Activated CD4-positive, alpha-beta T cell treated with anti-CD3 and anti-CD28 coated beads for 24 hours (primary cell): ENCODE data around the gene CDH5.

Experiments
- DNase-seq, 2 donors: peaks; one replicate each; pipeline ENCODE4 v3.0.0-alpha.2; 2020; ENCODE audit warnings: low read depth in 2 of 2

The CDH5 gene

DNA sequence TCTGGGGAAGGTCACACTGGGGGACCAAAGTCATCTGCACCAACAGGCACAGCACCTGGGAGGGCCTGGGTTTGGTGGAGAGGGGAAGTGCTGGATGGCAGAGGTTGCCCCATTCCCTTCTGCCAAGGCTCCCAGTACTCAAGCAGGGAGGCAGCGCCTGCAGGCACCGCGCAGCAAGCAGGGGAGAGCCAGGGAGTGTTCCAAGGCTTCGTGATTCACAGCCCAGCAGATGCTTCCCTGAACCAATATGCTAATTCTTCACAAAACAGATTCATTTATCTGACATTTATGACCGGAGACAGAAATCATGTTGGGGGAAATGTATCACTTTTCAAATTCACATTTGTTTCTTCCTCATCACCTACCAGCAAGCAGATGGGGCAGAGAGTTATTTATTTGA lies 13.4 kb upstream of the CDH5 start:
- no peak for DNase-seq

DNA sequence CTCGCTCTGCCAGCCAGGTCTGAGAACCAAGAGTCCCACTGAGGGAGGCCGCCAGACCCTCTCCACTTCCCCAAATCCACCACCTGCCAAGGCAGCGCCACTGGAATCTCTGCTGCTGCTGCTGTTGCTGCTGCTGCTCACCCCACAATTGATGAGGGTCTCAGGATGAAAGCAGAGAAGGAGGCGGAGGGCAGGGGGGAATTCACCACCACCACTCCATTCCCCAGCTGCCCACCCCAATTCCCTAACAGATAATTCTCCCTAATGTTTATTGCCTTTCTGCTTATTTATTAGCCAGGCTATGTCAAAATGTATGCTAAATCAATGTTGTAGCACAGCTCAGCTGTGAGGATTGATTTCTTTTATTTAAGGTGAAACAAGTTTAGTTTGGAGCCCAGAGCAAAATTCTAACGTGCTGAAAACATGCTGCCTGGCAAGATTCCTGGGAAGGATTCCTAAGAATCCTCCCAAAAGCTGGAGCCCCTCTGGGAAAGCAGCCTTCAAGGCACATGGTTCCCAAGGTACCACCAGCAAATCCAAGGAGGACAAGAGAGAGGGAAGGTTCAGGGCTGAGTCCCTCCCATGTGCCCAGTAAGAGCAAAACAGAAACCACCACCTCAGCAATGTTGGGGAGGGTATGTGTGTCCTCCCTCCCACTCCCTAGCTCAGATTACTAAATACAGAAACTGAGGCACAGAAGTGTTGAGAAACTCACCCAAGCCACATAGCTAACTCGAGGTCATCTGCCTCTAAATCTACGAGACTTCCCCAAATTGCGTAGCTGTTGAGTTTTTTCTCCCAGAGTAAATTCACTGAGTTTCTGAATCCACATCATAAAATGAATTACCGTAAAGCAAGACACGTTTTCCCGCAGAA lies 12.2 kb upstream of the CDH5 start:
- DNase-seq: no peak

DNA sequence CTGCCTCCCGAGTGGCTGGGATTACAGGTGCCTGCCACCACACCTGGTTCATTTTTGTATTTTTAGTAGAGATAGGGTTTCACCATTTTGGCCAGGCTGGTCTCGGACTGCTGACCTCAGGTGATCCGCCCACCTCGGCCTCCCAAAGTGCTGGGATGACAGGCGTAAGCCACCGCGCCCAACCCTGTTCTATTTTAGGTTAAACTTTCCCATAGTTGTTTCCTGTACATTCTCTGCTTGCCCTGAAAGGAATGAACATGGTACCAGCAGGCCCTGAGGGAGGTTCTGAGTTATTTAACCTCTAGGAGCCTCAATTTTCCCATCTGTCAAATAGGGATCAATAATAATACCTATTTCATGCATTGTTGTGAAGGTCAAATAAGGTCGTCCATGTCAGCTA lies 11.0 kb upstream of the CDH5 start:
- no peak for DNase-seq

DNA sequence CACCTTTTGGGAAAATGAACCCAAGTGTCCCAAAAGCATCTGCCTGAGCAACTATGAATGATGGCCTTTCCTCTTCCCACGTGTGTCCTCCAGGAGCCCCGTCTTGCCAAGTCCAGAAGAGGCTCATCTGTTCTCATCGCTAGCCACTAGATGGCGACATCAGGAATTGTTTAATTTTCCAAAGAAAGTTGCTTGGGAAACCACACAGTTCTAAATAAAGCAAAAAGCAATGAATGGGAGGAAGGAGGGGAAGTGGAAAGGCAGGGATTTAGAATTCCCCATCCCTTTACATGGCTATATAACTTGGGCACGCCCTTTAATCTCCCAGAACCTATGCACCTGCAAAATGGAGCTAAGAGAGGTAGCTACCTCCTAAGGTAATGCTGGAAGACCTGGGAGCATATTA lies 9.0 kb upstream of the CDH5 start:
- DNase-seq: no peak

DNA sequence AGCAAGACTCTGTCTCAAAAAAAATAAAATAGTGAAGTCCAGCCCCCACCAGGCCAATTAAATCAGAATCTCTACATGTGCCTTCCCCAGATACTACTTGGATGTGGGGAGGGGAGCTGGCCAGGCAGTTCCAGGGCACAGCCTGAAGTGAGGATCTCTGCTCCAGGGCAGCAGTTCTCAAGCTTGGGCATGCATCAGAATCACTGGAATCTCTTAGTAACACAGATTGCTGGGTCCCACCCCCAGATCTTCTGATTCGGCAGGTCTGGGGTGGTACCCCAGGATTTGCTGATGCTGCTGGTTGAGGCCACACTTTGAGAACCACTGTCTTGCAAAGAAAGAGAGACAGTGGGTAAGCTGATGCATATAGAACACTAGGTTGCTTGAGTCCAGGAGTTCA lies 8.3 kb upstream of the CDH5 start:
- no peak for DNase-seq

DNA sequence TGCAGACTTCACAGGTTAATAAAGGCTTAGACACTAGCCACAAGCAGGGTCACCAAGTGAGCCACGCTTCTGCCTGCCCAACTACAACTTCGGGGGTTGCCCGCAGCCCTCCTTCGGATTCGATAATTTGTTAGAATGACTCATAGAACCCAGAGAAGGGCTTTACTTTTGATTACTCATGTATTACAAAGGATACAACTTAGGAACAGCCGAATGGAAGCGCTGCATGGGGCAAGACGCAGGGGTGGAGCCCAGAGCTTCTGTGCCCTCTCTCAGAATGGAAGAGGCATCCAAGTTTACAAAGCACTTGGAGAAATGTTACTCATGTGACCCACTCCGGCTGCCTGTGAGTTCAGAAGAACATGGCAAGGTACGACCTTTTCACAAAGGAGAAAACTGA lies 7.5 kb upstream of the CDH5 start:
- DNase-seq: no peak

DNA sequence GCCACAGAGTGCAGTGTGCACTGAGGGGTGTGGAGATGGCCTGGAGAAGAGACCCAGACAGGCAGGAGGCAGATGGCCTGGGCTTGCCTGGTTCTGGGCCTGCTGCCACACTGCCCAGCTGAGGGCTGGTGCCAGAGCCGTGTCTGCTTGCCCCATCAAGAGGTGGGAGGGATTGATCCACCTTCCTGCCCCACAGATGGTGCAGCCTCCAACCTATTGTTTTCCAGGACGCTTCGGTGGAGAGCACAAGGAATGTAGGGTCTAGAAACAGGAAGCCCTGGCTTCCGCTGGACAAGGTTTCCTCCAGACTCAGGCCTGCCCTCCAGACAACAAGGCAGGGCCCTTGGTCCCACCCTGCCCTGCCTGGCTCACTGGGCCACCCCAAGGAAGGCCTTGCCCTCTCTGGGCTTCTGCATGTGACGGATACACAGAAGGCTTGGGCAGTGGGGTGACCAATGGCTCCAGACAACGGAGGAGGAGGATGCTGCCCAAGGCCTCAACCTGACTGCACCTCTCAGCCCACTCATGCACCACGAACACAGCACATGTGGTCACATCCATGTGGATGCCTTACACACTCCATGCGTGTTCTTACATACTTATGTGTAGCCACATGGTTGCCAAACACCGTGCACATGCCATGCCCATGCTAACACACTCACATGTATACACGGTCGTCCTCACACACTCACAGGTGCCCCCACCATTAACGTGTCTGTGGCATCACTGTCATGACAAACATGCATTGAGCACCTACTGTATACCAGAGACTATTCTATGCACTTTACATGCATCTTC lies 6.5 kb upstream of the CDH5 start:
- no peak for DNase-seq

DNA sequence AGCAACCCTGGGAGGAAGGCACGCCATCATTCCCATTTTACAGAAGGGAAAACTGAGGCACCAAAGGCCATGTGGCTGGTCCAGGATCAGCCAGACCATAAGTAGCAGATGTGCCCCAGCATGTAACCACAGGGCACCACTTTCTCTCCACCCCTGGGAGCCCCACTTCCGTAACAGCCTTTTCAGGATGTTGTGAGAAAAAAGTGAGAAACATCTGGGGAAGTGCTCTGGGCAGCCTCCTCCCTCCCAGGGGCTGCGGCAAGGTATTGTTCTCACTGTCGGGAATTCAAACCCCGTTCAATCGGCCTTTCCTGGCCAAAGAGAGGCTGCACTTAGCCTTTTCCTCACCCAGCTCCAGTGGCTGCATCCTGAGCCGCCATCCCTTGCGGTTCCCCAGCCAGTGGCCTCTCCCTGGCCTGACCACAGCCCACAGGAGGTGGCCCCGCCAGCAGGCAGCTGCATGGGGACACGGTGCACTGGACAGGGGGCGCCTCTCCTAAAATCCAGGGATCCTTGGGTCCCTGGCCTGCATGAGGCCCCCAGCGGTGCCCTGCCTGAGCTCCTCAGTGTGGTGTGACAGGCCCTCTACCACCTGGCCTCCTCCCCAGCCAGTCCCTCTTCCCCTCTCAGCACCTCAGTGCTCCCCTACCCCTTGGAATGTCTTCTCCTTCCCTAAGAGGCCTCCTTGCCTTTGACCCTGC lies 5.7 kb upstream of the CDH5 start:
- DNase-seq: no peak

DNA sequence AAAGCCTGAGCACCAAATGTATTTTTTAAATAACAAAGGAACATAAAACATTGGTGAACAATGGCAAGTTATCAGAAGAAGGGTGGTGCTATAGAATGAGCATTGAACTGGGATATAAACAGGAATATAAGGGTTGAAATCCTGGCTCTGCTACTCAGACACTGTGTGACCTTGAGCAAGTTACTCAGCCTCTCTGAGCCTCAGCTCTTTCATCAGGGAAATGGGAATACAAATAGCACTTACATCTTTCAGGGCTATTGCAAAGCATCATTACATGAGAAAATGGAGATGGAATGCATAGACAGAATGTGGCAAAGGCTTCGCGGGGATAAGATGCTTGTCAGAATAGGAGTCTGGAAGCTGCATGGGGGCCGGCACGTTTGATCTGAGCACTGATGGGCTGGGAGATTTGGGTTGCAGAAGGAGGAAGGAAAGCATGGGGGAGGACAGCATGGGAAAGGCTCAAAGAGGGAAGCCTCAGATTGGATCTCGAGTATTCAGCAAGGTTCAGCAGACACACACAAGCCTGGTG lies 4.8 kb upstream of the CDH5 start:
- DNase-seq: no peak

DNA sequence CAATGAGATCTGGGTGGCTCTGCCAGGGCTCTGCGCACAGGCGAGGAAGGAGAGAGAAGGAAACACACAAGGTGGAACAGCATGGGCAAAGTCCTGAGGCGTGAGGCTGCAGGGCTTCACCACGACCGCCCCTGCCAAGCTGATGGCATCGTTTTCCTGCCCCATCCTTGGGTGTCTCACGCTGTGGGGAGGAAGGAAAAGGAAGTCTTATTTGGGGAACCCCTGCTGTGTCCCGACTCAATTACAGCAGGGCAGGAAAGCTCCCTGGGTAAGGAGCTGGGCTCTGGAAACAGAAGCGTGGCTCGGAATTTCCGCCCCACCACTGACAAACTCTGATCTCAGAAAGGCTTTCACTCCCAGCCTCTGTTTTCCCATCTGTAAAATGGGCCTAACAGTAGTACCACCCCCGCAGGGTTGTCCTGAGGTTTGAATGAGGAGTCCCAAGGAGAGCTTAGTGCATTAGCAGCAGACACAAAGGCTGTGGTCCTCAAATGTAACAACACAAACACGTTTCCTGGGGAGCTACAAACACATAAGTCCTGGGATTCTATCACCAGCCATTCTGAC lies 3.2 kb upstream of the CDH5 start:
- DNase-seq: no peak

DNA sequence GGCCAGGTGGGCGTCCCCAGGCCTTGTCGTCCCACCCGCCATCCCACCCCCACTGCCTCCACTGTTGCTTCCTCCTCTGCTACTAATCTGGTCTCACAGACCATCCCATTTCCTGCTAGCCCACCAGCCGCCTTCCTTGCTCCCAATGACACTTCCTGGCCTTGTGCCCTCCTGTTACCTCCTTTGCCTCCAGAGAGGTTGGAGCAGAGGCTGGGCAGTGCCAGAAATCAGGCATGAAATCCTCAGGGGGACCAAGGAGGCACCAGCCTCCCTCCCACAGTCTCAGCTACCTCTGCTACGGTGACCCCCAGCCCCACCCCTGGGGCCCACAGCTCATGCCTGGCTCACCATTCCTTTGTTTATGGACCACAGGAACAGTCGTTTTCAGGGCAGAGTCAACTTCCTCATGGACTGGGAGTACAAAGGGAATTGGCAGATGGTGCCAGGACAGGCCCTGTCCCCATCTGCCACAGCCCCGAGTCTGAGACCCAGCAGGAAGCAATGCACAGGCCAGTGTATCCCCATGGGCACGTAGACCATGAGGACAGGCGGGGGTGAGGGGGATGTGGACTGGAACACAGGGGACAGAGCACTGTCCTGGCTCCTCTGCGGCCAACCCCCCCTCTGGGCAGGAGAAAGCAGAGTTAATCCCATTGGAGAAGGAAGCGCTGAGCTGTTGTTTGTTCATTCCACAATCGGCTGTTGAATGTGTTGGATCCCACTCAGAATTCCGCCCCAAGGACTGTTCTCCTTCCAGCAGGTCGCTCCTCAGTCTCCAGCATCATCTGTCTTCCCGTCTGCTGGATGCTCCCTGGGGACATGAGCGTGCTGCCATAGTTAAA lies 2.2 kb upstream of the CDH5 start:
- DNase-seq: no peak

DNA sequence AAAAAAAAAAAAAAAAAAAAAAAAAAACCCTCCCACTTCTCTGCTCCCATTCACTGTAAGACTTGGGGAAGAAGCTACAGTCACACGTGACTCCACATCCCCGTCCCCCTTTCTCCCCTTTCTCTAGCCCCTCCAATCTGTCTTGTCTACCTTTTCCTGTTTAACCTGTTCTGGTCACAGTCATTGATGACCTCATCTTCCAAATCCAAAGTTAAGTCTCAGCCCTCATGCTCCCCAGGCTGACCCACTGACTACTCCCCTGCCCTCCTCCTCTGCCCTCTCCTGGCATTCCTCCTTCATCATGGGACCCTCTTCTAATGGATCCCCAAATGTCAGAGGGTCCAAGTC lies 1.6 kb upstream of the CDH5 start:
- DNase-seq: no peak

DNA sequence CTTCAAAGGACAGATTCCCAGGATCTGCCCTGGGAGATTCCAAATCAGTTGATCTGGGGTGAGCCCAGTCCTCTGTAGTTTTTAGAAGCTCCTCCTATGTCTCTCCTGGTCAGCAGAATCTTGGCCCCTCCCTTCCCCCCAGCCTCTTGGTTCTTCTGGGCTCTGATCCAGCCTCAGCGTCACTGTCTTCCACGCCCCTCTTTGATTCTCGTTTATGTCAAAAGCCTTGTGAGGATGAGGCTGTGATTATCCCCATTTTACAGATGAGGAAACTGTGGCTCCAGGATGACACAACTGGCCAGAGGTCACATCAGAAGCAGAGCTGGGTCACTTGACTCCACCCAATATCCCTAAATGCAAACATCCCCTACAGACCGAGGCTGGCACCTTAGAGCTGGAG lies 840 bp upstream of the CDH5 start:
- no peak for DNase-seq

DNA sequence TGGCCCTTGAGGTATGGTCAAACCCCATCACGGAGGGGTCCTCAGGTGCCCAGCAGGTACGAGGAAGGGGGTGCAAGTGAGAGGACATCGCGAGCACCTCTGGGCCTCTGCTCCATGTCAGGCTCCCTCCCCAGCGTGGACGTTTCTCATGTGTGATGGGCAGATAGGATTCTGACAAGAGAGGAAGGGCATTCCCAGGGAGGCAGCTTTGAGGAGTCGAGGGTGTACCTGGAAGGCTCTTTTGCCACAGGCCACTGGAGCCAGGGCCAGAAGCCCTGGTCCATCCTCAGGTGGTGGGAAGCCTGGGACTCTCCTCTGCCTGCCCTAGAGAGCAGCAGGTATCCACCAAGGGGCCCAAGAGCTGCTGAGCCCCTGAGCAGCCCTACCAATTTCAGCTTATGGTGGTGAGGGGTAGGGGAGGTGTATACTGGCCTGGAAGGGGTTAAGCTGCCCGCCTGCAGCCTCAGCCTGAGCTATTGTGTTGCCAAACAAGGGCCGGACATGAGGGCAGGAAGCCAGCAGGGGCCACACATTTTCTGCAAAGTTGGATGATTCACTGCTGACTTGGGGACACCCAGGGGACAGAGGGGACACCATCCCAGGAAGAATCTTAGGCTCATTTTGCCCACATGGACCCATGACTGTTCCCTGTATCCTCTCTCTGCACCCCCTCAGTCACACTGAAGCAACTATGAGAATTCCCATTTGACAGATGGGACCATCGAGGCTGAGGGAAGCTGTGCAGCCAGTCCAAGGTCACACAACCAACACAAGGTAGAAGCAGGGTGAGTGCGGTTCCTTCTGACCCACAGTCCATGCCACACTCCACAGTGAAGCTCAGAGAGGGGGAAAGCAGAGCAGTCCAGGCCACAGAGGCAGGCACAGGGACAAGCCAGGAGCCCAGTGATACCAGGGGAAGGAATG lies 1.7 kb downstream of the CDH5 start:
- no peak for DNase-seq

DNA sequence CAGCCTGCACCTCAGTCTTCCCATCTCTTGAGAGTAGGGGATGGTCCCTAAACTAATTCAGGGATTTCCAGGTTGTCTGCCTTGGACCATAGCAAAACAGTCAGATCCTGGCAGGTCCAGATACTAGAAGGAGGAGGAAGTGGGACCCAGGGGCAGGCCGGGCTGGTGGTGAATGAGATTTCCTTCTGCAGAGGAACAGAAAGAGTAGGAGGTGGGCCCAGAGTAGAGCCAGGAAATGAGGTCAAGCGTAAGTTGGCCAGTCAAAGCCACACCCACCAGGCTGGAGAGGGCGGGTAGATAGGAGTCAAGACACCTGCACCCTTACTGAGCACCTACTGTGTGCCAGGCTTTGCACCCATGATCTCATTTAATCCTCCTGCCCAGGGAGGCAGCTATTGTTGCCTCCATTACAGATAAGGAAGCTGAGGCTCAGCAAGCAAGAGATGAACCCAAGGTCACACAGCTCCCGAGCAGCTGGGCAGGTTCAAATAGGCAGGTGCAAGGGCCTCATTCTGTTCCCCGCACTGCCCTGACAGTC lies 2.6 kb downstream of the CDH5 start:
- no peak for DNase-seq

DNA sequence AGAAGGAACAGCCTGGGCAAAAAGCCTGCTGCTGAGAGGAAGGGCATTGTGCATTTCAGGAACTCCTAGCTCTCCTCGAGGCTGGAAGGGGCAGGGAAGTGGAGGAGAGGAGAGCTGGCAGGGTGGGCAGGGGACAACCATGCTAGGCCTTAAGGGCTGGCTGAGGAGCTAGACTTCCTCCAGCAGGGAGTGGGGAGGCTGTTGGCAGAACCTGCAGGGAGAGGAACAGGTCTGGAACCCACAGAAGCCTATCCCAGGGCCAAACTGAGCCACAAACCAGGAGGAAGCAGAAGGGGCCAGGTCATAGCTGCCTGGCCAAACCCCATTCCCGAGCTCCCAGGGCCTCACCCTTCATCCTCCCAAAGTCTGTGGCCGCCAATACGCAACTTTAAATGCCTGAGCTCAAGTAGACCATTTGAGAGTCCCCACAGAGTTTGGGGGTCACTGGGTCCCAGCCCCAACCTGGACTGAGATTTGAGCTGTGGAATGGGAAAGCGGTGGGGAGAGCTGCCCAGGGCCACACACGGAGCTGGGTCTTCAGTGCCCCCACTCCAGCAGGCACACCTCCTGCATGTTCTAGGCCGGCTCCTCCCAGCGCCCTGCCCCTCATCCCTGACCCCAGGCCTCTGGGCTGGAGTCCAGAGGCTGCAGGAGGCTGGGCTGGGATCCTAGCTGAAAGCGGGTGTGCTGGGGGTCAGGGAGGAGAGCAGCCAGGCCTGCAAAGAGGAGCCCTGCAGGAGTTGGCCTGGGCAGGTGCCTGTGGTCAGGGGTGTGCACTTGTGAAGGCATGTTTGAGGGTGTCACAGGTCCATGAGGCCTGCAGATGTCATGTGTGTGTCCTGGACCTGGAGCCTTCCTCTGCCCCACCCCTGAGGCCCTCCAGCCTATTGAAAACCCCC lies 4.5 kb downstream of the CDH5 start:
- no peak for DNase-seq

DNA sequence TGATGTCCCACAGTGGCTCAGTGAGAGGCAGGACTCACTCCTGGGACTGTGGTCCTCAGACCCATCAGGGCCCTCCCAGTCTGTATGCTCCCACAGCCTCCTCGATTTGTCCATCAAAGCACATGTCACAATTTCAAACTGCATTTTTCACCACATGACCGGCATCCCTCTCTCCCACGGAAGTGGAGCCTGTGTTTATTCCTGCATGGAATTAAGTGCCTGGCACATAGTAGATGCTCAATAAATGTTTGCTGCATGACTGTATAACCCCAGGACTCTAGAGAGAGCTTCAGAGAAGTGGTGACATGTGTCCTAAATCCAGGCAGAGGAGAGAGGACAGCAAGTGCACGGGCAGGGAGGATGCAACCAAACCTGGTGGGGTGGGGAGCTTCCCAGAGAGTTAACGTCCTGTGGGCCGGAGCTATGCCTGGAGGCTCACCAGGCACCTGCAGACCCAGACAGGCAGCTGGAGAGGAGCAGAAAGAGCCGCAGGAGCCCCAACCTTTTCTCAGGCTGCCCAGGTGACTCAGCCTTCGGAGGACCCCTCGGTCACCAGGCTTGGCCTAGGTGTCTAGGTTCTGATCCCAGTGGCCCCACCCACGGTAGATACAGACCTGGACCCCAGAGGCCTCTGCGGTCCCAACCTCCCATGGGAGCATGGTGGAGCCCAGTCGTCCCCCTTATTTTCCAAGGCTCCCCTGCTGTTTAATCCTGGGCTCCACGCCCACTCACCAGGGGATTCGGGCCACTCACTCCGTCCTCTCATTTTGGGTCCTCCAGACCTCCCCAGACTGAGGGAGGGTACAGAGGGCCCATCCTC lies 5.8 kb downstream of the CDH5 start:
- no peak for DNase-seq

DNA sequence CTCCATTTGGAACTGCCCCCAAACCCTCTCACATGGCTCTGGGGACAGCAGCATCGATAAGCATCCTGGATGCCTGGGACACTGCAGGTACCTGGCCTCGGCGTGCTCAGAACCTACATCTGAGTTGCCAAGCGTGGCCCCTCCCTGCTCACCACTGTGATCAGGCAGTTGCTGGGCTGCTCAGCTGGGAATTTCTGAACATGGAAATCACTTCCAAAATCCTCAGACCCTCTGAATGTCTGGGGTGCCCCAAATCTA lies 6.3 kb downstream of the CDH5 start:
- no peak for DNase-seq
